NT2/D1 (cell line): Measurements from ENCODE around the gene TSPAN10.

Experiments
- SUZ12 ChIP-seq: IDR thresholded peaks from 2 replicates; pipeline ENCODE4 v1.6.1; 2011; ENCODE audit not compliant: insufficient read length, insufficient read depth; ENCODE audit errors: extremely low read depth
- YY1 ChIP-seq: IDR thresholded peaks from 2 replicates; pipeline ENCODE4 v1.6.1; 2011; ENCODE audit not compliant: insufficient read length, insufficient read depth

DNA sequence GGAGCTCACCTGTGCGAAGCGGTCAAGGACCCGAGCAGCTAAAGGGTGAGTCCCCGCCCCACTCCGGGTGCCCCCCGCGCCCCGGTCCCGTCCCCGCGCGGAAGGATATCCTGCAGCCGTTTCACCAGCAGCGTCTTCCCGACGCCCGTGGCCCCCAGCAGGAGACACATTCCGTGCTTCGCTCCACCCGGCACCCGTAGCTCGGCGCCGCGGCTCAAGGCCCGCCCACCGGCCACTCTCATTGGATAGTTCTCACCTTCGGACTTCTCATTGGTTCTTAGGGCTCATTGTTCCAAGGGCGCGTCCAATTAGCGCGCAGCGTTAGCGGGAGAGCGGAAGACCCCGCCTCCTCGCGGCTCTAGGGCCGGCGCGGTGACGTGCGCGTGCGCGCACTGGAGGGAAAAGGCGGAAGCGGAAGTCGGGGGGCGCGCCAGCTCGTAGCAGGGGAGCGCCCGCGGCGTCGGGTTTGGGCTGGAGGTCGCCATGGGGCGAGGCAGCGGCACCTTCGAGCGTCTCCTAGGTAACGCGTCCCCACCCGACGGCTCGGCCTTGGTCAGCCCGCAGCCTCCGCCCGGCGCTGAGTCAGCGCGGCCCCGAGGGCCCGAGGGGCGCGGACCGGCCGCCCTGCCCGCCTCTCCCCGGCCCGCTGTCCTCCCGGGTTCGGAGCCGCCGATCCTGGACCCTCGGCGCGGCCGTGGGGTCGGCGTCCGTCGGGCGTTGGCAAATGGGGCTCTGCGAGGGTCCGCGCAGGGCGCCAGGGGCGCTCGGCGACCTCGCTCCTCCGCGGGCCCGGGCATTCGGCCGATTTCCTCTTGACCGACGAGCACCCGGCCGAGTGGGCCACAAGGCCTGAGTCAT lies 46.8 kb downstream of the TSPAN10 start, which contains the start of the genes ARL16 and HGS:
- no peak for TF ChIP-seq SUZ12
- TF ChIP-seq YY1: no peak
